Peyer's patch (tissue), 4 donors: ENCODE data around the gene PRKAR2A. TPM values are rescaled to one million over a fixed set of nuclear protein-coding genes. Genes with fewer than 3 reads are reported as not detected.

Source experiments
- DNase-seq, 3 donors: peaks; one replicate each; pipeline ENCODE4 v3.0.0-alpha.2; 2017 to 2019
- H3K27ac ChIP-seq, 4 donors: fragments of 200-600 bp; sonication (generic); one replicate each; pipeline ENCODE4 v1.5.1; 2016 to 2019
- H3K27me3 ChIP-seq, 2 donors: fragments of 200-600 bp; sonication (generic); one replicate each; pipeline ENCODE4 v1.5.1; 2019
- H3K36me3 ChIP-seq, 3 donors: fragments of 200-600 bp; sonication (generic); one replicate each; pipeline ENCODE4 v1.5.1; 2016 to 2019
- H3K4me1 ChIP-seq, 4 donors: fragments of 200-600 bp; sonication (generic); one replicate each; pipeline ENCODE4 v1.5.1; 2016 to 2019
- H3K4me3 ChIP-seq, 4 donors: fragments of 200-600 bp; sonication (generic); 1 replicate in 3 of 4; 2 replicates in 1 of 4; pipeline ENCODE4 v1.5.1; 2016 to 2019; ENCODE audit warnings: mild to moderate bottlenecking in 1 of 4
- H3K9me3 ChIP-seq, 4 donors: fragments of 200-600 bp; sonication (generic); one replicate each; pipeline ENCODE4 v1.5.1; 2016 to 2019; ENCODE audit warnings: mild to moderate bottlenecking in 1 of 4
- POLR2A ChIP-seq, 2 donors: fragments of 450-650 bp; IDR thresholded peaks; one replicate each; pipeline ENCODE4 v1.5.1; 2017; ENCODE audit warnings: antibody characterized with exemption in 2 of 2, mild to moderate bottlenecking in 2 of 2, moderate library complexity in 2 of 2
- total RNA-seq, 4 donors: library from RNA; depleted of rRNA; stranded (reverse); fragments of >200 nt; gene quantifications; one replicate each; pipeline ENCODE4 v1.1.0, GENCODE V29; 2016
- TF ChIP-seq, protein P1 (sequence below), 6 experiments: fragments of 450-650 bp in 4 of 6; fragments of 200-600 bp in 2 of 6; sonication (generic) in 1 of 6; IDR thresholded peaks; one replicate each; pipeline ENCODE4 v1.5.1; 2017 to 2019; ENCODE audit warnings: antibody characterized with exemption in 6 of 6, mild to moderate bottlenecking in 3 of 6, moderate library complexity in 1 of 6

PRKAR2A gene
- 10 to 100 TPM; 21.0 to 34.7 (median 25.8) TPM for total RNA-seq

DNA sequence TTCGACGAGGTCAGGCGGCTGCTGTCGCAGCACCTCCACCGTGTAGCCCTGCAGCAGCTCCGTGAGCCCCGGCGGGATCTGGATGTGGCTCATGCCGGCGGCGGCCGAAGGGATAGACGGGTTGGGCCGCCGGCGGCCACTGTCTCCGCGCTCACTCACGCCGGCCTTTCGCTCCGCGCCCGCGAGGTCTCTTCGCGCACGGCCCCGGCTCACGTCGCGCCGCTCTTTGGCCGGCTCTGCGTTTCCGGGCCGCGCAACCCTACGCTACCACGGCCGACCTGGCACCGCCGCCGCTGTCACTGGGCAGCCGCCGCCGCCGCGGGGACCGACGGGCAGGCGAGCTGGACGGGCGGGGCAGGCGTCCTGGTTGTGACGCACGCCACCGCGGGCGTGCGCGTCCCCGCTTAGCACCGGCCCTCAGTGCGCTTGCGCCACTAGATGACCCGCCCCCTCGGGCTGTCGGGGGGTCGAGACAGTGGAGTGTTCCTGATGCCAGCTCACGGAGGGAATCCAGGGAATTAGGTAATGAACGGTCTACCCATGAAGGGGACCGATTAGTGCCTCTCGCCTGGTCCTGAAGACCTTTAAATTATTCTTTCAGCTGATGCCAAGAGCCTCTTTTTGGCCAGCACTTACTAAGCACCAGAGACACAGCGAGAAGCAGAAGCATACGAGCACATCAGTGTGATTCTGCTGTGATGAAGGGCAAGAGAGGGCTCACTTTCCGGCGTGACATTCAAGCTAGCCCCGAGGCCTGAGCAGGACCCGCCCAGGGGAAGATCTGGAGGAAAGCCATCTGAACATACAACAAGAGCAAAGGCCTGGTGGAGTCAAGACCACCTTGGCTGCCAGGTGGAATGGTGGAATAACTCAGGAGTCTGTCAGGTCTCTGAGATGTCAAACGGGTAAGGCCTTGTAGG, at the start of gene PRKAR2A:
TSS of gene PRKAR2A (minus strand) at position 371 of the 920 bp plus-strand sequence. CDS start at position 93, 278 bp downstream.
- Histone ChIP-seq H3K9me3 (no peaks in the 10 kb centered on the region), H3K36me3 (no peaks in the 10 kb centered on the region), H3K27ac (peak within 1 kb of the TSS; percentile 93 to 98 (median 96)), H3K4me1 (peaks cover 0 to 17% (median 3%) of the 10 kb centered on the region in 4 donors), H3K4me3 (peak within 1 kb of the TSS; percentile 83 to 91 (median 84)), H3K27me3 (no peaks in the 10 kb centered on the region)
- TF ChIP-seq POLR2A (IDR thresholded peaks at IDR 0.05): peak; percentile 83 to 89
- TF ChIP-seq, protein P1, sequence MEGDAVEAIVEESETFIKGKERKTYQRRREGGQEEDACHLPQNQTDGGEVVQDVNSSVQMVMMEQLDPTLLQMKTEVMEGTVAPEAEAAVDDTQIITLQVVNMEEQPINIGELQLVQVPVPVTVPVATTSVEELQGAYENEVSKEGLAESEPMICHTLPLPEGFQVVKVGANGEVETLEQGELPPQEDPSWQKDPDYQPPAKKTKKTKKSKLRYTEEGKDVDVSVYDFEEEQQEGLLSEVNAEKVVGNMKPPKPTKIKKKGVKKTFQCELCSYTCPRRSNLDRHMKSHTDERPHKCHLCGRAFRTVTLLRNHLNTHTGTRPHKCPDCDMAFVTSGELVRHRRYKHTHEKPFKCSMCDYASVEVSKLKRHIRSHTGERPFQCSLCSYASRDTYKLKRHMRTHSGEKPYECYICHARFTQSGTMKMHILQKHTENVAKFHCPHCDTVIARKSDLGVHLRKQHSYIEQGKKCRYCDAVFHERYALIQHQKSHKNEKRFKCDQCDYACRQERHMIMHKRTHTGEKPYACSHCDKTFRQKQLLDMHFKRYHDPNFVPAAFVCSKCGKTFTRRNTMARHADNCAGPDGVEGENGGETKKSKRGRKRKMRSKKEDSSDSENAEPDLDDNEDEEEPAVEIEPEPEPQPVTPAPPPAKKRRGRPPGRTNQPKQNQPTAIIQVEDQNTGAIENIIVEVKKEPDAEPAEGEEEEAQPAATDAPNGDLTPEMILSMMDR (IDR thresholded peaks at IDR 0.05): peak in 1 of 6 experiments; percentile 18
- peak; percentile 86 to 95 (median 93) for DNase-seq

DNA sequence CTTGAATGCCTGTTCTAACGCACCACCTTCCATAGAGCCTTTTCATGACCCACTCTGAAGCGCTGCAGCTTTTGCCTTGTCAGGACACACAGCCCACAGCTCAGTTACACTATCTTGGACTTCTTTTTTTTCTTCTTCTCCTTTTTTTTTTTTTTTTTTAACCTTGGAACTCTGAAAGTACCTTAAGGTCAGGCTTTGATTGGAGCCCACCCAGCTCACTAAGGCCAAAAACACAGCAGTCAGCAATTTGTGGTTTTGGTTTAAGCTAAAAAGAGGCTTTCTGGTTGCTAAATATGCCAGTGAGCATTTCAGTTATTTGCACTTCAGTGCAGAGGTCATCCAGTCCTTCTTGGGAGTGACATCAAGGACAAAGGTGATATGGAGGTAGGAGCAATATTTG, 49.3 kb upstream of the PRKAR2A start:
- Histone ChIP-seq H3K27ac (peak overlapping the region in 2 of 4 donors; percentile 77 to 95), H3K4me1 (peaks cover 0 to 15% (median 11%) of the 10 kb centered on the region in 4 donors), H3K9me3 (no peaks in the 10 kb centered on the region), H3K27me3 (no peaks in the 10 kb centered on the region), H3K4me3 (peak overlapping the region in 1 of 4 donors; percentile 0), H3K36me3 (peaks cover 0 to under 1% (median 0%) of the 10 kb centered on the region in 3 donors)
- TF ChIP-seq POLR2A (IDR thresholded peaks at IDR 0.05): no peak
- TF ChIP-seq, protein P1 (IDR thresholded peaks at IDR 0.05): no peak
- DNase-seq: no peak

DNA sequence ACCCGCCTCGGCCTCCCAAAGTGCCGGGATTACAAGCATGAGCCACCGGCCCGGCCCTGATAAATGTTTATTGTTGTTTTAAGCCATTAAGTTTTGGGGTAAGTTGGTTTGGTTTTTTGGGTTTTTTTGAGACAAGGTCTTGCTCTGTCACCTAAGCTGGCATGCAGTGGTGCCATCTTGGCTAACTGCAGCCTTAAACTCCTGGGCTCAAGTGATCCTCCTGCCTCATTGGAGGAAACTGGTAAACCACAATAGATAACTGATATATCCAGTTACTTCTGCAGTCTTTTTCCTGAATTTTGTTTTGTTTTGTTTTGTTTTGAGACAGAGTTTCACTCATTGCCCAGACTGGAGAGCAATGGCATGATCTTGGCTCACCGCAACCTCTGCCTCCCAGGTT, 46.8 kb upstream of the PRKAR2A start:
- H3K9me3 ChIP-seq: no peaks in the 10 kb centered on the region
- no peak overlapping the region for H3K27ac ChIP-seq
- no peak for DNase-seq
- H3K4me3 ChIP-seq: no peak overlapping the region
- no peaks in the 10 kb centered on the region for H3K27me3 ChIP-seq
- peaks cover 0 to 13% (median 0%) of the 10 kb centered on the region in 3 donors for H3K36me3 ChIP-seq
- no peak for TF ChIP-seq POLR2A (IDR thresholded peaks at IDR 0.05)
- TF ChIP-seq, protein P1 (IDR thresholded peaks at IDR 0.05): no peak
- H3K4me1 ChIP-seq: peaks cover 0 to 15% (median 11%) of the 10 kb centered on the region in 4 donors

DNA sequence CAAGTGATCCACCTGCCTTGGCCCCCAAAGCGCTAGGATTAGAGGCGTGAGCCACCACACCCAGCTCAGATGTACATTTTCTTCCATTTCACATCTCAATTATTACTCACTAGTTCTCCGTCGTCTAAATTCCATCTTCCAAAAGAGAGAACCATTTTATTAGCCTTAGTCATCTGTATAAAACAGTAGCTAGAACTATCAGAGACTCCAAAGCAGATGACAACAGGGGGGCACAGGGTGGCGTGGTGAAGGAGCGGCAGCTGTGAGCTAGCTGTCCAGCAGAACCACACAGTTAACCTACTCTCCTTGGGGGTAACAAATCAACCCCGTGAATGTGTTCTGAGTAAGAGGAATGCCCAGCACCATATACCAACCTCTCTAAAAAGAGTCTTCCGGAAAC, 43.9 kb upstream of the PRKAR2A start:
- no peaks in the 10 kb centered on the region for H3K9me3 ChIP-seq
- H3K36me3 ChIP-seq: peaks cover 0 to 34% (median 0%) of the 10 kb centered on the region in 3 donors
- no peak for DNase-seq
- no peak overlapping the region for H3K4me3 ChIP-seq
- no peak overlapping the region for H3K27ac ChIP-seq
- H3K27me3 ChIP-seq: no peaks in the 10 kb centered on the region
- peaks cover 0 to 5% (median 0%) of the 10 kb centered on the region in 4 donors for H3K4me1 ChIP-seq
- TF ChIP-seq, protein P1 (IDR thresholded peaks at IDR 0.05): no peak
- no peak for TF ChIP-seq POLR2A (IDR thresholded peaks at IDR 0.05)

DNA sequence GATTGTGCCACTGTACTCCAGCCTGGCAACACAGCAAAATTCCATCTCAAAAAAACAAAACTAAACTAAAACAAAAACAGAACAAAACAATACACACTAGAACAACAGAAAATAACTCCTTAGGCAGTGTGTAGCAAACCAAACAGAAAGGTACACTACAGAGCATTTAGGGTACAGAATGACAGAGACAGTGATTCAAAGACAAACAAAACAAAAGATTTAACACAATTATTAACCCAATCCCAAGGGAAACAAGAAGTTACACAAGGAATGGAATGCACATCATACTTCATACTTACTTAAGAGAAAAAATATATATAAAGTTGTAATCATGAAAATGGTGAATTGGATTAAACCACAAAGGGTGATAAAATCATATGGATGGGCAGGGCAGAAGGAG, 38.1 kb upstream of the PRKAR2A start:
- Histone ChIP-seq H3K4me3 (no peak overlapping the region), H3K4me1 (peaks cover 0 to 7% (median 0%) of the 10 kb centered on the region in 4 donors), H3K27me3 (no peaks in the 10 kb centered on the region), H3K36me3 (peaks cover 0 to 70% (median 0%) of the 10 kb centered on the region in 3 donors), H3K27ac (no peak overlapping the region), H3K9me3 (no peaks in the 10 kb centered on the region)
- DNase-seq: no peak
- TF ChIP-seq, protein P1 (IDR thresholded peaks at IDR 0.05): no peak
- TF ChIP-seq POLR2A (IDR thresholded peaks at IDR 0.05): no peak
